ENCODE measurements around the gene C1QTNF8.

Gene C1QTNF8

DNA sequence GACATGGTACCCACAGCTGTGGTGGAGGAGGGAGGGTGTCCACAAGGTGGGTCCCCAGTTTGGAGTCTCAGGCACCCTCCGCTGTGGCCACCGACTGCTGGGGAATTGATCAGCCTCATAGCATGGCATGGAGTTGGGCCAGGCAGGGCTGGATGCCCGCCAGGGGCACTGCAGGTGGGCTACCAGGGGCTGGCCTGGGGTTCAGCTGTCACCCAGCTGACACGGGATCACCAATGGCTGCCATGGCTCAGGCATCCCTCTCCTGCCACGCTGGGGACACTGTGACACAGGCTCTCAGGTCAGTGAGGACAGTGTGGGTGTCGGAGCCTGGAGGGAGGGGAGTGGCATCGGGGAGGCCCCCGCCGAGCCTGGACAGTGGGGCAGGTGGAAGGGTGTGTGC, 43.3 kb downstream of the C1QTNF8 start:
- TF ChIP-seq ZNF274 (IDR thresholded peaks at IDR 0.05; ENCODE audit: low read depth, low read length): no peak
- H3K4me3 ChIP-seq (ENCODE audit: low read length): no peak overlapping the region

DNA sequence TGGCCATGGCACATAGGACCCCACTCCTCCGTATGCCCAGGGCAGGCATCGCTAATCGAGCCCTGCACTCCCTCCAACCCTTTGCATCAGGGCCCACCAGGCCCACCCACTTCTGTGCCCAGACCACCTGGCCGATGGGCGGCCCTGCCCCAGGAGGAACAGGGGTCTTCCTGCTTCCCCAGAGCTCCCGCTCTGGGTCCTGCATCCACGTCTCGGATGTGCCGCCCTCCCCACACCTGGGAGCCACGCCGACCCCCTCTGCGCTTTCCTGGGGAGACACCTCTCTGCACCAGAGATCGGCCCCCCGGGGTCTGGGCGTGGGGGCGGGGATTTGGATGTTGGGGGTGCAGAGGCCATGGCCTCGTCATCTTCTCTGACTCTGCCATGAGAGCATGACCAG, 44.6 kb downstream of the C1QTNF8 start:
- no peak for TF ChIP-seq ZNF274 (IDR thresholded peaks at IDR 0.05; ENCODE audit: low read depth, low read length)
- H3K4me3 ChIP-seq (ENCODE audit: low read length): no peak overlapping the region

DNA sequence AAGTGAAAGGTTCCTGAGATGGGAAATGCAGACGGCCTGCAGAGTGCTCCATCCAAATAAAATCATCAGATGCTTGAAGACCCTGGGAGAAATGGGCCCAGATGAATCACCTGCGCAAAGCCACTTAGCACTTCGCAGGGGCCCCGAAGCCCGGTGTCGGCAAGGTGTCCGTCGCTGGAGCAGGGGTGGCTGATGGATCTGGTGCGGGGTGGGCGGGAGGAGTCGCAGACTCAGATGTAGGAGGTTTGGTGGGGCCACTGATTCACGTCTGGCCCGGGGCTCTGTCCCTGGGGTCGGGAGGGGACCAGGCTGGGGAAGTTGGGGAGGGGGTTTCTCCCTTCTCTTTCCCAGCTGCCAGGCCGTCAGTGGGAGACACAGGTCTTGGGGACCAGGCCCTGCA, 45.1 kb downstream of the C1QTNF8 start:
- no peak overlapping the region for H3K4me3 ChIP-seq (ENCODE audit: low read length)
- TF ChIP-seq ZNF274 (IDR thresholded peaks at IDR 0.05; ENCODE audit: low read depth, low read length): no peak

DNA sequence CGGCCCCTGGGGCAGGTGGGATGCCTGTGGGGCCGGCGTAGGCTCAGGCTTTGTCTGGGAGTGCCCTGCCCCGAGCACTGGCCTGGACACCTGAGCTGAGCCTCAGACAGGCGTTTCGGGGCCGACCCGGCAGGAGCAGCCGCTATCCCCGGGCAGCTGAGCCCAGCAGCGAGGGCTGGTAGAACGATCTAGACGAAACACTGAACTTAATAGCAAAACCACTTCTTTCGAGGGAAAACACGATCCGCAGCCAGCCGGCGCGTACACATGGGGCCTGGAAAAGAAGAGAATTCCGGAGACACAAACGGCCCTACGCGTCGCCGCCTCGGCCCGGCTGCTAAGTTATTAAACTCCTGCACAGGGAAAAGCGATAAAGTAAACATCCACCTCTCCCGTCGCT, 45.5 kb downstream of the C1QTNF8 start:
- TF ChIP-seq ZNF274 (IDR thresholded peaks at IDR 0.05; ENCODE audit: low read depth, low read length): no peak

DNA sequence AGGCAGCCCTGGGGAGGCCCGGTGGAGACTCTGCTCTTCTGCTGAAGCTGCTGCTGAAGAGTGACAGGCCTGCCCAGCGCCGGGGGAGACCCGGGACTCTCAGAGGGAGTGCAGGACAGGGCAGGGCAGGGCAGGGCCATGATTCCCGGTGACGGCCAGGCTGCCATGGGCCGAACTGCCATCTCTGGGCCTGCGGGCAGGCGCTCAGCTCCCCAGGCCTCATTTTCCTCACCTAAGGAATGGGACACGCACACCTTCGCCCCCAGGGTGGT, 46.1 kb downstream of the C1QTNF8 start:
- H3K4me3 ChIP-seq (ENCODE audit: low read length): no peak overlapping the region
- TF ChIP-seq ZNF274 (IDR thresholded peaks at IDR 0.05; ENCODE audit: low read depth, low read length): no peak

More for the DNA sequence above, 45.5 kb downstream of the C1QTNF8 start:
- no peak overlapping the region for H3K4me3 ChIP-seq (ENCODE audit: low read length)

DNA sequence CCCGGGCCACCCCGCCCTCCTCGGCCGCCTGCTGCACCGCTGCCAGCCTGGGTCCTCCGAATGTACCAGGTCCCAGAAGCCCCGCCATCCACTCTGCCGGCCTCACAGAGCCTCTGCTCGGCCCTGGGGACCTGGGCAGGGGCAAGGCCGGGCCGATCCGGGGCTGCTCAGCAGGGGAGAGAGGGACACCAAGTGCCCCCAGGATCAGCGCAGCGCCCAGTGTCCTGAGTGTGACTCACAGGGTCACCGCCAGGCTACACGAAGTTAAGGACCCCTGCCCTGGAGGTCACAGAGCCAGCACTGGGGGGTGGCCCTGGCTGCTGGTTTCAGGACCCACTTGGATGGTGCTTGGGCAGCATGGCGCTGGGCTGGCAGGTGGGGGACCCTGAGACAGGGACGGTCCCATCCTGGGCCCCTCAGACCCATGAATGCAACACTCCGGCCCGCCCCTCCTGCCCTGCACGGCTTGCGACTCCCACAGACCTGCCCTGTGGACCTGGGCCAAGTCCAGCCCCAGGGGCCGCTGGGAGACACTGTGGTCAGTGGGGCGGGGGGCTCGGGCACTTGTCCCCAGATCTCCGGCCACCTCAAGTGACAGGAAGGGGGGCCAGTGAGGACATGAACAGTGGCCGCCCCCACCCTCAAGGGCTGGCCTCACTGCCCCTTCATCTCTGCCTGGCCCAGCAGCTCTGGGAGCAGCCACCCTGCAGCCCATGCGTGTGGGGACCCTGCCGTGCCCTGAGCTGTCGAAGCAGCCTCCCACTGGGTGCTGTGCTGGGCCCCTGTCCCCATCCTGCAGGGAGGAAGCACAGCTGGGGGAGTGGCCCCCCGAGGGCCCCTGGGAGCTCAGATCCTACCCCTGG, 46.7 kb downstream of the C1QTNF8 start:
- TF ChIP-seq ZNF274 (IDR thresholded peaks at IDR 0.05; ENCODE audit: low read depth, low read length): no peak
- no peak overlapping the region for H3K4me3 ChIP-seq (ENCODE audit: low read length)

DNA sequence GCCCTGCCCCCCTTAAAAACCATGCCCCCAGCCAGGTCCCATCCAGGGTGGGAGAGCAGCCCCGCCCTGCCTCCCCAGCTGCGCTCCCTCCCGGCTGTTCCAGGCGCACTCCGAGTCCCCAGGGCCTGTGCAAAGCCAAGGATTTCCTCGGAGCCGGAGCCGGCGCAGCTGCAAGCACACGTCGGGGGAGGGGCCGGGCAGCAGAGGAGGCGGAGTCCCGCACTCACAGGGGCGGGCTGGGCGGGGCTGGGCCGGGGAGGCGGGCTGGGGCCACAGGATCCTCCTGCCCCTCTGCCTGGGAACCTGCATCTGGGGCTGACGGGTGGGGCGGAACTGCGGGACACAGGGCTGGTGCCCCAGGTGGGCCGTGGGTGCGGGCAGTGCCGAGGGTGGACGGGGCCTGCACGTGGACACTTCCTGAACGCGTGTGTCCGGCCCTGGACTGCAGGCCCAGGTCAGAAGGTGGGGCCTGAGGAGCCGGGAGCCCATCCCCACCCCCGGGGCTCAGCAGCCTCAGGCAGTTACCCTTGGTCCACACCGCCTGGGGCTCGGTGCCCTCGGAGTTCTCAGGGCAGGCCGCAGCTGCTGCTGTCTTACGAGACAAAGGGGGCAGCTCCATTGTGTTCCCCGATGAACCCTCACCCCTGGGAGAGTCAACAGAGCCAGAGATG, 47.5 kb downstream of the C1QTNF8 start:
- no peak for TF ChIP-seq ZNF274 (IDR thresholded peaks at IDR 0.05; ENCODE audit: low read depth, low read length)
- H3K4me3 ChIP-seq (ENCODE audit: low read length): no peak overlapping the region

DNA sequence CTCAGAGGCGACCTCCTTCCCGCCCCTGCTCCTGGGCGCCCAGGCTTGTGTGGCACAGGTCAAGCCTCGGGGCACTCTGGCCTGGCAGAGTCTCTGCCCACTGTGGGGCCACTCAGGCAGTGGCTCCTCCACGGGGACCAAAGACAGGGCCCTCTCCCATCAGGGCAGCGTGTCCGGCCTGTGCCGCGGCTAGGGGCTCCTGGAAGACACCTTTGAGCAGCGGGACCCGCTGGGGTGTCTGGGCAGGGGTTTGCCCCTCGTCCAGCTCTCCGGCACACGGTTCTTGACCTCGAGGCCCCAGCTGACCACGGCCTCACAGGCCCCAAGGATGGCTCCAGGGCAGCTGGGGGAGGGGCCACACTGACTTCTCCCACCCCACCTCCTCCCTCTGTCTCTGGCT, 48.2 kb downstream of the C1QTNF8 start:
- H3K4me3 ChIP-seq (ENCODE audit: low read length): no peak overlapping the region
- no peak for TF ChIP-seq ZNF274 (IDR thresholded peaks at IDR 0.05; ENCODE audit: low read depth, low read length)

DNA sequence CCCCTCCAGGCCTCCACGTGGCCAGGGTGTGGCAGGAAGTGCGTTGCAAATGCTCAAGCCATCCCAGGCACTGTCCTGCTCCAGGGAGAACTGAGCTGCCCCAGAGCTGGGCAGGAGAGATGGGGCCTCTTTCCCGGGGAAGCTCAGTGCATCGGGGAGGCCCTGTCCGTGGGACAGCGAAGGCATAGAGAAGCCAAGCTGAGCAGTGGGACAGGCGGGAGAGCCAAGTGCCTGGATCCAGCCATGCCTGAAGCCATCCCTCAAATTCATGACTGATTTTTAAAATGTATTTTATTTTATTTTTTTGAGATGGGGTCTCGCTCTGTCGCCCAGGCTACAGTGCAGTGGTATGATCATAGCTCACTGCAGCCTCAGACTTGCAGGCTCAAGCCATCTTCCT, 48.9 kb downstream of the C1QTNF8 start:
- H3K4me3 ChIP-seq (ENCODE audit: low read length): no peak overlapping the region
- no peak for TF ChIP-seq ZNF274 (IDR thresholded peaks at IDR 0.05; ENCODE audit: low read depth, low read length)

DNA sequence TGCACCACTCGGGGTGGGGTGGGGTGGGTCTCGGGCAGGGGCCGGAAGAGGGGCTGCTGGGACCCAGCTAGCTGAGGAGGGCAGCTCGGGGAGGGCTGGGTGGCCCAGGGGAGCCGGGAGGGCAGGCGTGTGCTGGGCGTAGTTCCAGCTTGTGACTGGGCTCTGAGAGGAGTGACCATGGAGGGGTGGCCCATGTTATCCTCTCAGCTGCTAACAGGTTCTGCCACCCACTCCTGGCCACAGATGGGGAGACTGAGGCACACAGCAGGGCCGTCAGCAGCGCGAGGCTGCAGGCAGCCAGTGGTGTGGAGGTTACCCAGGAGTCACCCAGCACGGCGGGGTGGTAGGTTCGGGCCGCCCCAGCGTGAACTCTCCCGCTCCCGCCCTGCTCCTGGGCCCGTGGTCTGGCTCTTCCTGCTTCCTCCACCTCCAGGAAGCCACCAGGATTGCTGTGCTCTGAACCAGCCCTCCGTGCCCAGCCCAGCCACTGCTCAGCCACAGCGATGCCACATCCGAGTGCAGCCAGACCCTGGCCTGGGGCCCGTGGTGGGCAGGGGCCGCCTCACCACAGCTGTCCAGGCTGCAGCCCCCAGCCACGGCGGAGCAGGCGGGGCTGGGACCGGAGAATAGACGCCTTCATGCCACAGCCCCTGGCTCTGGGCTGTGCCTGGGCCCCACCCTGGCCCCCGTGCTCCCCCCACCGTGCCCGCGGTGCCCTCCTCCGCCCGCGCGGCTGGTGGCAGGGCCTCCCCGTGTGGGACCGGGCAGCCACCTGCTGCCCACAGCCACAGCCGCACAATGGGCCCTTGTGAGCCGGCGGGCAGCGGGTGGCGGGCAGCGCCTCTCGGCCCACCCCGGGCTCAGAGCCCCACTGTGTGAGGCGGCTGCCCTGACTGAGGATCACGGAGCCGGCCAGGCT, 49.8 kb downstream of the C1QTNF8 start:
- H3K4me3 ChIP-seq (ENCODE audit: low read length): no peak overlapping the region
- no peak for TF ChIP-seq ZNF274 (IDR thresholded peaks at IDR 0.05; ENCODE audit: low read depth, low read length)

DNA sequence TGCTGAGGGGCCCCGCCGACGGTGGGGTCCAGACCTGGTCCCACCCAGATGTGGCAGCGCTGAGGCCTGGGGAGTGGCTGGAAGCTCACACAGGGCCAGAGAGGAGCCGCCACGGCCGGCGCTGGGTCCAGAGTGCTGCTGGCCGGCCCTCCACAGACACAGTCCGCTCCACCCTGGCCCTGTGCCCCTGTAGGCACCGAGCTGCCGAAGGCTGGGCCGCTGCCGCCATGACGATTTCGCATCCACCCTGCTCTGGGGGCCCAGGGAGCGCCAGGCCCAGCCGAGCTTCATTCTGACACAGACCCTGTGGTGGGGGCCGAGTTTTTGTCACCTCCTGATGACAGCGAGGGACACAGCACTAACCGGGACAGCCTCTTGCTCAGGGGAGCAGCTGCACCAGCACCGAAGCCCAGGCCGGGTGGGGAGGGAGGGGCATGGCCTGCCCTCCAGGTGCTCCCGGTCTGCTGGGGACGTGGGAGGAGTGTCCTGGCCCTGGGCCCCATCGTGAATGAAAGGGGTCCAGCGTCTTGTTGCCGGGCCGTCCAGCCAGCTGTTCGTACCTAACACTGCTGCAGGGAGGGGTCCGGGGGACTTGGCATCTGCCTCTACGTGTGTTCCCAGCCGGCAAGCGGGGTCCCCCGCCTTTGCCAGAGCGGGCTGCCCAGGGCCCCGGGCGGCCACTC, 50.6 kb downstream of the C1QTNF8 start:
- no peak overlapping the region for H3K4me3 ChIP-seq (ENCODE audit: low read length)
- TF ChIP-seq ZNF274 (IDR thresholded peaks at IDR 0.05; ENCODE audit: low read depth, low read length): no peak

DNA sequence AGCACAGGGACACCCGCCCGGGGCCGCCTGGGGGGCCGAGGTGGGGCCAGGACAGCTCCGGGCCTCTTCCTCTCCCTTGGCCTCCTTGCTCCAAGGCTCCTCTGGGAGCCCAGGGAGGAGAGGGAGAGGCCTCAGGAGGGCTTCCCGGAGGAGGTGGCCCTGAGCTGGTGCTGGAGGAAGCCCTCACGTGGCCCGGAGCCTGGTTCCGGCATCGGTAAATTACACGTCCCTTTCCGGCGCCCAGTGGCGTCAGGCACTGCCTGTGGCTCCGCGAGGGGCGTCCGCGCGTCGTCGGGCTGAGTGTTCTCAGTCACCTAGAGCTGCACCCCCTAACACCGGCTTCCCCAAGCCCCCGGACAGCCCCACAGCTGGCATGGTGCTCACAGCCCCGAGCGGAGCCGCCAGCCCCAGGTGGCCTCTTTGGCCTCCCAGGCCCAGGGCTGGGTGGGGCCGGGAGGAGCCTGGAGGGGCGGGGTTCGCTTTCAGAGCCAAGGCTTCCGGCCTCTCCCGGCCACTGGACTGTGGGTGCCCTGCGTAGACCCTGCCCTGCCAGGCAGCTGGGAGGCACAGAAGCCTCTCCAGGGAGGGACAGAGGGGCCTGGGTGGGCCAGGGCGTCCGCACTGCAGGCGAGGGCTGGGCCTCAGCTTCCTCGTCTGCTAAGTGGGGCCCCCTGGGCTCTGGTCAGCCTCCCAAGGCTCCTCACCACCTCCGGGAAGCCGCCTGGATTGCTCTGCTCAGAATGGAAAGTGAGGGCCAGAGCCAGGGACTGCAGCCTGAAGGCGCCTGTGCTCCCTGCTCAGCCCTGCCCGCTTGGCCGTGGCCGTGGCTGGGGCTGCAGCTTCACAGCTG, 51.4 kb downstream of the C1QTNF8 start:
- no peak for TF ChIP-seq ZNF274 (IDR thresholded peaks at IDR 0.05; ENCODE audit: low read depth, low read length)
- no peak overlapping the region for H3K4me3 ChIP-seq (ENCODE audit: low read length)

DNA sequence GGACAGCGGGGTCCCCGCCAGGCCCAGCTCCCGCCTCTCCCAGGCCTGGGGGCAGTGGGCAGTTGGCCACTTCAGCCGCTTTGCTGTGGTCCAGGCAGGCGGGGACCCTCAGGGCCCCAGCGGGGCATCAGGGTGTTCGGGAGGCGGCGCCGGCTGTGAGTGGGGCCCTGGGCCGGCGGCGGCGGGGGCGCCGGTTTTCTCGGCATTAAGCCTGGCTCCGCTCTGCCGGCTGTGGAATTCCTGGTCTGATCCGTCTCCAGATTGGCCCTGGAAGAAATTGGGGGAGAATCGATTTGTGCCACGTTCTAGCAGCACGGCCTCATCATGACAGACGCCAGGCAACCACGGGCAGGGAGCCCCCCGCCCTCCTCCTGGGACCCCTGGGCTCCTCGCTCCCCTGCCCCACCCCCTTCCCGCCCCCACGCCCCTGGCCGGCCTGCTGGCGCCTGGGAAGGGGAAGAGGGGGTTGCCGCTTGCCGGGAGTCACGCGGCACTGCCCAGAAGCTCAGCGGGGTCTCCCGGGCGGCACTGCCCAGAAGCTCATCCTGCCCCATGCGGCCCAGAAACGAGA, 52.1 kb downstream of the C1QTNF8 start:
- TF ChIP-seq ZNF274 (IDR thresholded peaks at IDR 0.05; ENCODE audit: low read depth, low read length): no peak
- H3K4me3 ChIP-seq (ENCODE audit: low read length): no peak overlapping the region

Data from GM08714 (cell line).